Renal cortical epithelial cell (primary cell): ENCODE measurements around the gene INA. TPM values are rescaled to one million over a fixed set of nuclear protein-coding genes. Genes with fewer than 3 reads are reported as not detected.

Experiments used
- DNase-seq: peaks from one replicate; pipeline ENCODE4 v3.0.0-alpha.2; 2011; ENCODE audit warnings: low read depth
- total RNA-seq: library from RNA; depleted of rRNA; stranded (reverse); fragments of >200 nt; gene quantifications from 2 replicates; pipeline ENCODE4 v1.2.3, GENCODE V29; 2014

The INA gene
- total RNA-seq, 1 donor from 2014 or later: 1.8 TPM

GRCh38 chr10:103273041-103273441 lies 3.9 kb upstream of the INA start:
- peak; percentile 98 for DNase-seq

- no peak for DNase-seq
Observed at GRCh38 chr10:103276251-103276895, 565 bp upstream of the INA start.

GRCh38 chr10:103277713-103278536 lies 987 bp downstream of the INA start:
- no peak for DNase-seq

- no peak for DNase-seq
Observed at GRCh38 chr10:103278537-103278823, 1.5 kb downstream of the INA start.

GRCh38 chr10:103278862-103279298 lies 1.9 kb downstream of the INA start:
- peak; percentile 24 for DNase-seq

- DNase-seq: no peak
Observed at GRCh38 chr10:103280031-103280430, 3.1 kb downstream of the INA start.

GRCh38 chr10:103280506-103280905 lies 3.6 kb downstream of the INA start:
- DNase-seq: no peak

GRCh38 chr10:103281753-103282152 lies 4.8 kb downstream of the INA start:
- no peak for DNase-seq

- no peak for DNase-seq
Observed at GRCh38 chr10:103282961-103283360, 6.0 kb downstream of the INA start.

GRCh38 chr10:103284170-103284569 lies 7.2 kb downstream of the INA start:
- DNase-seq: peak; percentile 73

- DNase-seq: no peak
Observed at GRCh38 chr10:103287992-103288391, 11.1 kb downstream of the INA start.

- peak; percentile 4 for DNase-seq
Observed at GRCh38 chr10:103291588-103291987, 14.7 kb downstream of the INA start.

GRCh38 chr10:103295374-103296015 lies 18.6 kb downstream of the INA start:
- peak; percentile 21 for DNase-seq

GRCh38 chr10:103307594-103307993 lies 30.7 kb downstream of the INA start:
- DNase-seq: no peak

GRCh38 chr10:103310197-103310596 lies 33.3 kb downstream of the INA start:
- DNase-seq: no peak

- DNase-seq: no peak
Observed at GRCh38 chr10:103316087-103316486, 39.1 kb downstream of the INA start.

GRCh38 chr10:103327906-103328305 lies 51.0 kb downstream of the INA start:
- no peak for DNase-seq

GRCh38 chr10:103333934-103334520 lies 57.1 kb downstream of the INA start:
- peak; percentile 38 for DNase-seq

GRCh38 chr10:103334567-103334966 lies 57.6 kb downstream of the INA start:
- no peak for DNase-seq

GRCh38 chr10:103336370-103336769 lies 59.4 kb downstream of the INA start:
- DNase-seq: no peak
